K562 (cell line): ENCODE measurements around the gene TP53RK. TPM values are rescaled to one million over a fixed set of nuclear protein-coding genes. Genes with fewer than 3 reads are reported as not detected.
A peak's percentile ranks its signal among the peaks of the same experiment; 100 is the strongest.

Experiments used
- EZH2 ChIP-seq: IDR thresholded peaks from 2 replicates; pipeline ENCODE4 v1.6.1; 2012; ENCODE audit warnings: low read depth, mild to moderate bottlenecking, inconsistent platforms, low read length, borderline replicate concordance
- HMGN3 ChIP-seq: IDR thresholded peaks from 2 replicates; pipeline ENCODE4 v1.6.1; 2011; ENCODE audit warnings: borderline replicate concordance, low read depth, mild to moderate bottlenecking, mixed read lengths, low read length; ENCODE audit not compliant: insufficient read length; ENCODE audit errors: extremely low read depth
- MXI1 ChIP-seq: IDR thresholded peaks from 2 replicates; pipeline ENCODE4 v1.6.1; 2011; ENCODE audit warnings: low read depth, mild to moderate bottlenecking, improper control_type of control experiment, low read length
- NR2C1 ChIP-seq, 2 experiments: fragments of 450-650 bp; IDR thresholded peaks; 2 replicates each; pipeline ENCODE4 v1.6.1; 2017; ENCODE audit warnings: mild to moderate bottlenecking in 2 of 2, antibody characterized with exemption in 1 of 2, inconsistent platforms in 1 of 2, missing compliant biosample characterization in 1 of 2, missing genetic modification characterization in 1 of 2
- NR4A1 ChIP-seq, 2 experiments: fragments of 250-450 bp in 1 of 2; fragments of 450-650 bp in 1 of 2; sonication (Bioruptor Pico) in 1 of 2; IDR thresholded peaks; 2 replicates each; pipeline versions ENCODE4 v1.4.0 to v1.6.1; 2016 to 2020; ENCODE audit warnings: mild to moderate bottlenecking in 2 of 2, missing compliant biosample characterization in 1 of 2, missing genetic modification characterization in 1 of 2, moderate library complexity in 1 of 2
- OTX1 ChIP-seq: fragments of 450-650 bp; formaldehyde crosslinking; IDR thresholded peaks from 2 replicates; pipeline ENCODE4 v1.4.0; 2022; ENCODE audit warnings: mild to moderate bottlenecking
- PCBP1 ChIP-seq: fragments of 200-400 bp; formaldehyde crosslinking; IDR thresholded peaks from 2 replicates; pipeline ENCODE4 v1.6.1; 2018; ENCODE audit warnings: mild to moderate bottlenecking, low read depth, low read length; ENCODE audit not compliant: poor library complexity, severe bottlenecking
- RBM25 ChIP-seq: fragments of 200-400 bp; formaldehyde crosslinking; IDR thresholded peaks from 2 replicates; pipeline ENCODE4 v1.6.1; 2018; ENCODE audit warnings: low read length, low read depth, moderate library complexity; ENCODE audit not compliant: severe bottlenecking
- RBM34 ChIP-seq: fragments of 200-400 bp; formaldehyde crosslinking; IDR thresholded peaks from 2 replicates; pipeline ENCODE4 v1.6.1; 2018; ENCODE audit warnings: low read length, borderline replicate concordance; ENCODE audit not compliant: insufficient read depth
- RCOR1 ChIP-seq, 2 experiments: IDR thresholded peaks; 2 replicates each; pipeline ENCODE4 v1.6.1; 2012; ENCODE audit warnings: low read depth in 2 of 2, low read length in 2 of 2, borderline replicate concordance in 1 of 2, improper control_type of control experiment in 1 of 2
- TEAD2 ChIP-seq: fragments of 450-650 bp; IDR thresholded peaks from 2 replicates; pipeline ENCODE4 v1.6.1; 2016; ENCODE audit warnings: missing genetic modification characterization, control low read depth, missing compliant biosample characterization
- TFAM ChIP-seq: fragments of 250-450 bp; sonication (Bioruptor Pico); conservative IDR thresholded peaks from 2 replicates; pipeline ENCODE4 v1.5.0; 2021; ENCODE audit warnings: mild to moderate bottlenecking, moderate library complexity
- TOE1 ChIP-seq, 2 experiments: fragments of 450-650 bp in 1 of 2; sonication (generic) in 1 of 2; formaldehyde crosslinking in 1 of 2; IDR thresholded peaks; 2 replicates each; pipeline versions ENCODE4 v1.7.1 to v1.8.0; 2016 to 2022; ENCODE audit warnings: borderline replicate concordance in 2 of 2, mild to moderate bottlenecking in 2 of 2, antibody characterized with exemption in 1 of 2, inconsistent platforms in 1 of 2, low read depth in 1 of 2, missing genetic modification reagents in 1 of 2, moderate library complexity in 1 of 2
- ZBTB8A ChIP-seq: fragments of 450-650 bp; IDR thresholded peaks from 2 replicates; pipeline ENCODE4 v1.6.1; 2018; ENCODE audit warnings: mild to moderate bottlenecking, moderate library complexity; ENCODE audit not compliant: partially characterized antibody
- ZKSCAN1 ChIP-seq: fragments of 150-350 bp; IDR thresholded peaks from 2 replicates; pipeline ENCODE4 v1.6.1; 2016; ENCODE audit warnings: low read depth, low read length
- ZKSCAN3 ChIP-seq: fragments of 250-450 bp; sonication (Bioruptor Pico); IDR thresholded peaks from 2 replicates; pipeline ENCODE4 v1.4.0; 2020
- ZNF384 ChIP-seq: IDR thresholded peaks from 2 replicates; pipeline ENCODE4 v1.6.1; 2012; ENCODE audit warnings: low read depth, low read length, improper control_type of control experiment
- polyA plus RNA-seq, 8 experiments: library from polyadenylated mRNA; depleted of rRNA in 4 of 8; stranded (reverse) in 5 of 8; unstranded in 3 of 8; fragments of >200 nt; fragmentation: Nextera tagmentation in 2 of 8; fragmentation: Illumina TruSeq in 1 of 8; extraction: Ambion mirVana in 2 of 8; extraction: Trizol in 1 of 8; gene quantifications; 2 replicates each; pipeline versions ENCODE4 v1.2.1 to v1.2.3, GENCODE V29; 2011 to 2014; ENCODE audit warnings: inconsistent platforms in 1 of 8, missing spikeins in 1 of 8
- total RNA-seq, 7 experiments: library from RNA; depleted of rRNA in 6 of 7; stranded (reverse); fragments of >200 nt in 6 of 7; fragmentation: Illumina TruSeq in 2 of 7; extraction: Trizol in 2 of 7; gene quantifications; 2 replicates each; pipeline versions ENCODE4 v1.2.1 to v1.2.3, GENCODE V29; 2011 to 2021; ENCODE audit warnings: low replicate concordance in 1 of 7
- TF ChIP-seq, protein P1 (sequence below): sonication (generic); formaldehyde crosslinking; IDR thresholded peaks from 2 replicates; pipeline ENCODE4 v1.8.0; 2023; ENCODE audit warnings: mild to moderate bottlenecking, missing genetic modification reagents
- TF ChIP-seq, protein P2 (sequence below), 2 experiments: fragments of 150-350 bp in 1 of 2; IDR thresholded peaks; 2 replicates each; pipeline ENCODE4 v1.6.1; 2012 to 2016; ENCODE audit warnings: low read depth in 2 of 2, low read length in 2 of 2, mild to moderate bottlenecking in 1 of 2, moderate library complexity in 1 of 2

The TP53RK gene
- total and polyA plus RNA-seq, 9 of the 15 experiments (the other 6 are each of a cell fraction or from before 2014, with no cell fraction given) = 2.9 to 43.5 (median 17.2) TPM

DNA sequence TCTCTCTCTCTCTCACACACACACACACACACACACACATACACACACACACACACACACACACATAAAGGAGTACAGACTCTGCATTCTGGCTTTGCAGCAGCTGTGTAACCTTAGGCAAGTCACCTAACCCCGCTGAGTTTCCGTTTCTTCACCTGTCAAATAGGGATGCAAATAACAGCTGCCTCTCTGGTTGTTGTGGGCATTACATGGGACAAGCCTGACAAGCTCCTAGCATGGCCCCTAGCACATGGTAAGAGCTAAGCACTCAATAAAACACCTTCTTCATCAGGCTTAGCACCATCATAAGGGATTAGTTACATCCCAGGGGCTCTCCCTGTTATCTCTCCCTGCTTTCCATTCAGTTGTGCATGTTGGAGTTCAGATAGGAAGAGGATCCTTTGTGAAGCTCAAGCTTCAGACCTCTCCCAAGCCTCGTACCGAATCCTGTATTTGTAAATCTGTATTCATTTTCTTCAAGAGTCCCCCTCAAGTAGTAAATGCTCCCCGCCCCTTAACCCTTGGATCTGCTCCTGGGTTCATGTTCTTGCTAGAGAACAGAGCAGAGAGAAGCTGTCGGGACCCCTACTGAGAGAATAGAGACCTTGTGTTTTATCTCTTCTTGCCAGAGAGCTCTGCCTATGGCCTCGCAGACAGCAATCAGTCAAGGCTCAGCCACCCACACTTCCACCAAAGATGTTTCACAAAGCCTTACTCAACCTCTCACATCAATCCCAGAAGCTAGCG lies 40.2 kb downstream of the TP53RK start (continued):
- TF ChIP-seq, protein P1, sequence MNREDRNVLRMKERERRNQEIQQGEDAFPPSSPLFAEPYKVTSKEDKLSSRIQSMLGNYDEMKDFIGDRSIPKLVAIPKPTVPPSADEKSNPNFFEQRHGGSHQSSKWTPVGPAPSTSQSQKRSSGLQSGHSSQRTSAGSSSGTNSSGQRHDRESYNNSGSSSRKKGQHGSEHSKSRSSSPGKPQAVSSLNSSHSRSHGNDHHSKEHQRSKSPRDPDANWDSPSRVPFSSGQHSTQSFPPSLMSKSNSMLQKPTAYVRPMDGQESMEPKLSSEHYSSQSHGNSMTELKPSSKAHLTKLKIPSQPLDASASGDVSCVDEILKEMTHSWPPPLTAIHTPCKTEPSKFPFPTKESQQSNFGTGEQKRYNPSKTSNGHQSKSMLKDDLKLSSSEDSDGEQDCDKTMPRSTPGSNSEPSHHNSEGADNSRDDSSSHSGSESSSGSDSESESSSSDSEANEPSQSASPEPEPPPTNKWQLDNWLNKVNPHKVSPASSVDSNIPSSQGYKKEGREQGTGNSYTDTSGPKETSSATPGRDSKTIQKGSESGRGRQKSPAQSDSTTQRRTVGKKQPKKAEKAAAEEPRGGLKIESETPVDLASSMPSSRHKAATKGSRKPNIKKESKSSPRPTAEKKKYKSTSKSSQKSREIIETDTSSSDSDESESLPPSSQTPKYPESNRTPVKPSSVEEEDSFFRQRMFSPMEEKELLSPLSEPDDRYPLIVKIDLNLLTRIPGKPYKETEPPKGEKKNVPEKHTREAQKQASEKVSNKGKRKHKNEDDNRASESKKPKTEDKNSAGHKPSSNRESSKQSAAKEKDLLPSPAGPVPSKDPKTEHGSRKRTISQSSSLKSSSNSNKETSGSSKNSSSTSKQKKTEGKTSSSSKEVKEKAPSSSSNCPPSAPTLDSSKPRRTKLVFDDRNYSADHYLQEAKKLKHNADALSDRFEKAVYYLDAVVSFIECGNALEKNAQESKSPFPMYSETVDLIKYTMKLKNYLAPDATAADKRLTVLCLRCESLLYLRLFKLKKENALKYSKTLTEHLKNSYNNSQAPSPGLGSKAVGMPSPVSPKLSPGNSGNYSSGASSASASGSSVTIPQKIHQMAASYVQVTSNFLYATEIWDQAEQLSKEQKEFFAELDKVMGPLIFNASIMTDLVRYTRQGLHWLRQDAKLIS (CRISPR knock-in tag) = no peak
- no peak for TF ChIP-seq TEAD2 (tag)
- TF ChIP-seq NR2C1 (IDR thresholded peaks at IDR 0.05) = no peak
- peak; percentile 33; the same call in 1 of the 2 replicates for TF ChIP-seq NR2C1 (tag; IDR thresholded peaks at IDR 0.05)
- no peak for TF ChIP-seq OTX1 (CRISPR knock-in tag)
- TF ChIP-seq TOE1 (IDR thresholded peaks at IDR 0.05; ENCODE audit: borderline replicate concordance) = no peak
- TF ChIP-seq TOE1 (CRISPR knock-in tag; IDR thresholded peaks at IDR 0.05; ENCODE audit: borderline replicate concordance, low read depth) = no peak
- TF ChIP-seq NR4A1 (CRISPR knock-in tag; IDR thresholded peaks at IDR 0.05) = no peak
- no peak for TF ChIP-seq NR4A1 (tag; IDR thresholded peaks at IDR 0.05)
- no peak for TF ChIP-seq ZKSCAN1
- no peak for TF ChIP-seq ZNF384
- TF ChIP-seq RBM25 = no peak
- no peak for TF ChIP-seq ZKSCAN3 (CRISPR knock-in tag)
- TF ChIP-seq ZBTB8A = no peak
- TF ChIP-seq MXI1 = no peak
- no peak for TF ChIP-seq TFAM (CRISPR knock-in tag)
- TF ChIP-seq RBM34 = no peak
- TF ChIP-seq HMGN3 = no peak
- TF ChIP-seq RCOR1 (IDR thresholded peaks at IDR 0.05; ENCODE audit: borderline replicate concordance in 1 of 2, low read depth in 2 of 2, low read length in 2 of 2) = peak in 1 of 2 experiments; percentile 68; a peak in 2 of 4 replicates
- no peak for TF ChIP-seq EZH2
- TF ChIP-seq PCBP1 = no peak
- TF ChIP-seq, protein P2, sequence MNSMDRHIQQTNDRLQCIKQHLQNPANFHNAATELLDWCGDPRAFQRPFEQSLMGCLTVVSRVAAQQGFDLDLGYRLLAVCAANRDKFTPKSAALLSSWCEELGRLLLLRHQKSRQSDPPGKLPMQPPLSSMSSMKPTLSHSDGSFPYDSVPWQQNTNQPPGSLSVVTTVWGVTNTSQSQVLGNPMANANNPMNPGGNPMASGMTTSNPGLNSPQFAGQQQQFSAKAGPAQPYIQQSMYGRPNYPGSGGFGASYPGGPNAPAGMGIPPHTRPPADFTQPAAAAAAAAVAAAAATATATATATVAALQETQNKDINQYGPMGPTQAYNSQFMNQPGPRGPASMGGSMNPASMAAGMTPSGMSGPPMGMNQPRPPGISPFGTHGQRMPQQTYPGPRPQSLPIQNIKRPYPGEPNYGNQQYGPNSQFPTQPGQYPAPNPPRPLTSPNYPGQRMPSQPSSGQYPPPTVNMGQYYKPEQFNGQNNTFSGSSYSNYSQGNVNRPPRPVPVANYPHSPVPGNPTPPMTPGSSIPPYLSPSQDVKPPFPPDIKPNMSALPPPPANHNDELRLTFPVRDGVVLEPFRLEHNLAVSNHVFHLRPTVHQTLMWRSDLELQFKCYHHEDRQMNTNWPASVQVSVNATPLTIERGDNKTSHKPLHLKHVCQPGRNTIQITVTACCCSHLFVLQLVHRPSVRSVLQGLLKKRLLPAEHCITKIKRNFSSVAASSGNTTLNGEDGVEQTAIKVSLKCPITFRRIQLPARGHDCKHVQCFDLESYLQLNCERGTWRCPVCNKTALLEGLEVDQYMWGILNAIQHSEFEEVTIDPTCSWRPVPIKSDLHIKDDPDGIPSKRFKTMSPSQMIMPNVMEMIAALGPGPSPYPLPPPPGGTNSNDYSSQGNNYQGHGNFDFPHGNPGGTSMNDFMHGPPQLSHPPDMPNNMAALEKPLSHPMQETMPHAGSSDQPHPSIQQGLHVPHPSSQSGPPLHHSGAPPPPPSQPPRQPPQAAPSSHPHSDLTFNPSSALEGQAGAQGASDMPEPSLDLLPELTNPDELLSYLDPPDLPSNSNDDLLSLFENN (IDR thresholded peaks at IDR 0.05; ENCODE audit: low read depth in 2 of 2, low read length in 2 of 2) = 0 out of 4 replicates have a peak, but pooled peaks of 1 of the 2 experiments have one; percentile 62
